GM10847 (cell line): Measurements from ENCODE around the gene DDX54.

Experiments used
- POLR2A ChIP-seq: IDR thresholded peaks from 2 replicates; pipeline ENCODE4 v1.6.1; 2011; ENCODE audit not compliant: insufficient read length; ENCODE audit errors: extremely low read depth

Gene DDX54, protein sequence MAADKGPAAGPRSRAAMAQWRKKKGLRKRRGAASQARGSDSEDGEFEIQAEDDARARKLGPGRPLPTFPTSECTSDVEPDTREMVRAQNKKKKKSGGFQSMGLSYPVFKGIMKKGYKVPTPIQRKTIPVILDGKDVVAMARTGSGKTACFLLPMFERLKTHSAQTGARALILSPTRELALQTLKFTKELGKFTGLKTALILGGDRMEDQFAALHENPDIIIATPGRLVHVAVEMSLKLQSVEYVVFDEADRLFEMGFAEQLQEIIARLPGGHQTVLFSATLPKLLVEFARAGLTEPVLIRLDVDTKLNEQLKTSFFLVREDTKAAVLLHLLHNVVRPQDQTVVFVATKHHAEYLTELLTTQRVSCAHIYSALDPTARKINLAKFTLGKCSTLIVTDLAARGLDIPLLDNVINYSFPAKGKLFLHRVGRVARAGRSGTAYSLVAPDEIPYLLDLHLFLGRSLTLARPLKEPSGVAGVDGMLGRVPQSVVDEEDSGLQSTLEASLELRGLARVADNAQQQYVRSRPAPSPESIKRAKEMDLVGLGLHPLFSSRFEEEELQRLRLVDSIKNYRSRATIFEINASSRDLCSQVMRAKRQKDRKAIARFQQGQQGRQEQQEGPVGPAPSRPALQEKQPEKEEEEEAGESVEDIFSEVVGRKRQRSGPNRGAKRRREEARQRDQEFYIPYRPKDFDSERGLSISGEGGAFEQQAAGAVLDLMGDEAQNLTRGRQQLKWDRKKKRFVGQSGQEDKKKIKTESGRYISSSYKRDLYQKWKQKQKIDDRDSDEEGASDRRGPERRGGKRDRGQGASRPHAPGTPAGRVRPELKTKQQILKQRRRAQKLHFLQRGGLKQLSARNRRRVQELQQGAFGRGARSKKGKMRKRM

DNA sequence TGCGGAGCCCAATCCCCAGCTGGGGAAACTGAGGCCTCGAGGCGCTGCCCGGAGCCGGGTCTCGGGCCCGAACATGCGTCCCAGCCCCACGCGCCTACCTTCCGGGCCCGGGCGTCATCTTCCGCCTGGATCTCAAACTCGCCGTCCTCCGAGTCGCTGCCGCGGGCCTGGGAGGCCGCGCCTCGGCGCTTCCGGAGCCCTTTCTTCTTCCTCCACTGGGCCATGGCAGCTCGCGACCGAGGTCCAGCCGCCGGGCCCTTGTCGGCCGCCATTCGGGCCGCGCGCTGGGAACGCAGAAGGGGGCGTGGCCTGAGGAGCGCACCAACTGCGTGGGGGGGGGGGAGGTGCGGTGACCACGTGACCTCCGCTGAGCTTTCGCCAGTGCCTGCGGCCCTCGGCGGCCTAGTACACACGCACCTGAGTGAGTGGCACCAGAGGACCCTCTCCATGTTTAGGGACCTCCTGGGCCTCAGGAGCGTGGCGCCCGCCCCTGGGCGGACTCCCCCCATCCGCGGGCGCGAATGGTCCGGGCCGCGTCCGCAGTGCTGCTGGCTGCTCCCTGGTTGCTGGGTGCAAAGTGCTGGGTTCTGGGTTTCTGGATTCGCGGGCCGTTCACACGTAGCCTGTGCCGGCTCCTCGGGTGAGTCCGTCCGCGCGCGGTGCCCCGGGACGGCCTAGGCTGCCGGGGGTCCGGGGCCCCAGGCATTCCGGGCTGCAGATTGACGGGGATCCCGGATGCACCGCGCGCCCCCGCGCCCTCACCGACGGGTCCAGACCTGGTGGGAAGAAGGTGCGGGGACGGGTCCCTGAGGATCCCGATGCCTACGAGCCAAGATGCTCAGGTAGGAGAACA lies at the start of gene DDX54, which contains the start of gene RITA1:
TSS of gene DDX54 (minus strand) at position 299 of the 853 bp plus-strand sequence. CDS start at position 272, 27 bp downstream.
TSS of gene RITA1 (plus strand) at position 542 of the 853 bp plus-strand sequence. CDS start 1,026 bp downstream, outside the sequence.
- TF ChIP-seq POLR2A: peak; percentile 70

DNA sequence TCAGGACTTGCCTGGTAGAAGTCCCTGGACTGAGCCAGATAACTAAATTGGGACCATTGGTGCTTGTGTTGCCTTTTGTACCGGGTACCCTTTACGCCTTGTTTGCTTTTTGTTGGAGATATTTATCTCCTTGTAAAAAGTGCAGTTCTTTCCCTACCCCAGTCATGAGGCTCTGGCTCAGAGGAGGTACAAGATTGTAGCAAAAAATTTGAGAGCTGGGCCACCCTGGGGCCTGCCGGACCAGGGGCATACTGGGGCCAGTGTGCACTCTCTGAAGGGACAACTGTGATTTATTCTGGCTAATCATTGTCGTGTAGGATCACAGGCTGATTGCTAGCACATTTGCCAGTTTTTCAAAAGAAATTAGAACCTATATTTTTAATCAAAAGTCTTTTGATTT lies 49.2 kb upstream of the DDX54 start:
- no peak for TF ChIP-seq POLR2A

DNA sequence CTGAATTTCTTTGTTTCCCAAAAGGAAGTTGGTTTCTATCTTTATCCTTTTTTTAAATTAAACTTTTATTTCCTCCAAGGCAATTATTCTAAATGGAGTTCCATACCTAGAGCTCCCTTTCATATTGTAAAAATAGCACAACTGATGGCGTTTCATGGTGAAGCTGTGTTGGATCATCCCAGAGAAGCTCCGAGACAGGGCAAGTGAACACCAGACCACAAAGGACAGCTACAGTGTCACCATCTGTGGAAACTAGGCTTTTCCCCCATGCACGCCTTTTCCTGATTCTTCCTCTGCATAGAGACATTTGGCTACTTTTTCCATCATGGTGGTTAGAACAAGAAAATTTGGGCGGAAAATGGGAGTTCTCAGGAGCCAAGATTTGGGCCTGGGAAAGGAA lies 48.7 kb upstream of the DDX54 start:
- TF ChIP-seq POLR2A: no peak

DNA sequence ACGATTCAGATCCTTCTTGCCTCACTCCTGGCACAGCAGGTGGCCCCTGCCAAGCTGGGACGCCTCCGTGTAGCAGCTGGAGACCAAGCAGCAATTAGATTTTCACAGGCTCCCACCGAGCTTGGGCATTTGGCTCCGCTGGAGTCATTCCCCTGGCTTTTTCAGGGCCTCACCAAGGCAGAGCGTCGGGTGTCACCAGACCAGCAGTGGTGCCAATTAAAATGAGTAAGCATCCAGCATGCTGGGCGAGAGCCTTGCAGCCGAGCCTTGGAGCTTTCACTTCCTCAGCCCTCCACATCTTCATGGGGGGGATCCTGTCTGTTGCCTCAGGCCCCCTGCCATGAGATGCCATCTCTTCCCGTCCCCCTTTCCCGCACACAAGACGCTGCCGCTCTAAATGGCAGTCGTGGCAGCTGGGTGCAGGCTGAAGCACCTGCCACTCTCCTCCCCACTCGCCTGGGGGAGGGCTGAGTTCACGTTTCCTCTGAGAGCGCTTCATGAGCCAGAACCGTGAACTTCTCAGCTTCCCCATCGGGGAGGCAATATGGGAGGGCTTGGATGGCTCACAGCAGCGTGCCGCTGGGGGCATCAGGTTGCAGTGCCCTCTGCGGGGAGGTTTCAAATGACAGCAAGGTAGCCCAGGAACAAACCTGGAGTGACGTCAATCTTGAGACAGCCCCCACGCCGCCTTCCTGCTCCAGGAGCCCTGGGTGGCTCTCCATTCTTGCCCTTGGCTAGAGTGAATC lies 47.7 kb upstream of the DDX54 start:
- TF ChIP-seq POLR2A: no peak

DNA sequence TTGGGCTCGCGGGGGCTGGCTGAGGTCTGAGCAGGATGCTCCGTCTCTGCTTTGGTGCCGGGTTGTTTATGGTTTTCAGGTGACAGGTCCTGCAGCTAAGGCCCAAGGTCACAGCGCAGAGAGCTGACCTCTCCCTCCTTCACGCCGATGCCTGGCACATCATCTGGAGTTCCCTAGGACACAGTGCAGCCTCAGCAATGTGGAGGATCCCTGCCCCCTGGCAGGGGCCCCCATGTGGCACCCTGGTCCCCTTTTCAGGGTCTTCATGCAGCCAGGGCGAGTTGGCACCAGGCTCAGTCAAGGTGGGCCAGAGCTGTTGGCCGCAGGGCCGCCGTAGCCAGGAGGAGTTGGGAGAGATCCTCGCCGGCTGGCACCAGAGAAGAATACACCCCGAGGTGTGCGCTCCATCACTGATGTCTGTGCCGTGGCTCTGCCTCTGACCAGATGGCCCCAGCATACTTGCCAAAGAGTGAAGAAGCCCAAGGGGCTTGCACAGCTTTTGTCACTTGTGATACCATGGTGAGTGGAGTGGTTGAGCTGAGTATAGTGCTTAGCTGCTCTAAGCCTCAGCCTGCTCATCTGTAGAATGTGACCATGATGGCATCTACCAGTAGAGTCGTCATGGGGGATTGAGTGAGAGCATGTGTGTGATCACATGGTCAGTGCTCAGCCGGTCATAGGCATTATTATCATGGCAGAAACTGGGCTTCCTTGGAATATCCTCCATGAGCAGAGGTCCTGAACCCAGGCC lies 47.0 kb upstream of the DDX54 start:
- no peak for TF ChIP-seq POLR2A

DNA sequence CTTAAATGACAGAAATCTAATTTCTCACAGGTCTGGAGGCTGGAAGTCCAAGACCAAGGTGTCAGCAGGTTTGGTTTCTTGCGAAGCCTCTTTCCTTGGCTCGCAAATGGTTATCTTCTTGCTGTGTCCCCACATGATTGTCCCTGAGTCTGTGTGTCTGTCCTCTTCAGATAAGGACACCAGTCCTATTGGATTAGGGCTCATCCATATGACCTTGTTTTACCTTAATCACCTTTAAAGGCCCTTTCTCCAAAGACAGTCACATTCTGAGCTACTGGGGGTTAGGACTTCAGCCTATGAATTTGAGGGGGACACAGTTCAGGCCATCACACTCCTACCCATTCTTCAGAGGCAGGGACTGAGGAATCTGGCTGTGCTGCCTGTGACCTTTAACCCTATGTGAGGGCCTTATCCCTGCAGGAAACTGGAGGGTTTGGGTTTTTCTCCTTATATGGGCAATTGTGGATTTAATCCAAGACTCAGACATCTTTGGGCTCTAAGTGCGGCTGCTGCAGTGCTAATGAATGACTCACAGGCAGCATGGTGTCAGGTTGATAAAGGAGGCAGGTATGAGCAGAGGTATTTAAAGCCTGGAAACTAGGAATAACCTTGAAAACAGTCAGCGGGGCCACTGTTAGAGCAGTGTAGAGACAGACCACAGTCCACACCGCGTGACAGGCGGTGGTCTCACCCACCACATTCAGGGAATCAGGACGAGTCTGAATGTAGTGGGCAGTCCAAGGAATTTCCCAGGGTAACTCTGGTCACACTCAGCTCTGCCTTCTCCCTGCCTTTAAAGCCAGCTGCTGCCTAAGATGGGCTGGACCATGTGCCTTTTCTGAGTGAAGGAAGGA lies 46.2 kb upstream of the DDX54 start:
- no peak for TF ChIP-seq POLR2A

DNA sequence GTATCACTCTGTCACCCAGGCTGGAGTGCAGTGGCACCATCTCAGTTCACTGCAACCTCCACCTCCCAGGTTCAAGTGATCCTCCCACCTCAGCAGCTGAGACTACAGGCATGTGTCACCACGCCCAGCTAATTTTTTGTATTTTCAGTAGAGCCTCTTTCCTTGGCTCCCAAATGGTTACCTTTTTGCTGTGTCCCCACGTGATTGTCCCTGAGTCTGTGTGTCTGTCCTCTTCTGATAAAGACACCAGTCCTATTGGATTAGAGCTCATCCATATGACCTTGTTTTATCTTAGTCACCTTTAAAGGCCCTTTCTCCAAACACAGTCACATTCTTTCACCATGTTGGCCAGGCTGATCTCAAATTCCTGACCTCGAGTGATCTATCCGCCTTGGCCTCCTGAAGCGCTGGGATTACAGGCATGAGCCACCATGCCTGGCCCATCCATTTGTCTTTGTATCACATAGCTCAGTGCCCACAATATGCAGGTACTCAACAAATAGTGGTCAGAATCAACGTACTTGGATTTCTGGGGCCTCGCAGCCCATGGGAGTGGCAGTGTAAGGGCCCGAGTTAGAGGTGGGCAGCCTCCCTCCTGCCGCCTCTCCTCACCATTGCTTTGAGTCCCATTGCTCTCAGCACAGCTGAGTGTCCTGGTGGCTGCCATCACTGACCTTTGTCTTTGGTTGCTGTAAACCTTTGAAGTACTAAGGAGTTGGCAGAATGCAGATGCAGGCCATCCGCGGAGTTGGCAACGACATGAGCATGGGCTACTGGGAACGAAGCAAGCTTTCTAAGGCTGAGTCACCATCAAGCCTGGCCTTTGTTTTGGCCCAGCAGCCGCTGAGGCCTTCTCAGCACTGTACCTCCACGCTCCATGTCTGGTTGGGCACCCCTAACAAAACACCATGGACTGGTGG lies 45.3 kb upstream of the DDX54 start:
- TF ChIP-seq POLR2A: no peak

DNA sequence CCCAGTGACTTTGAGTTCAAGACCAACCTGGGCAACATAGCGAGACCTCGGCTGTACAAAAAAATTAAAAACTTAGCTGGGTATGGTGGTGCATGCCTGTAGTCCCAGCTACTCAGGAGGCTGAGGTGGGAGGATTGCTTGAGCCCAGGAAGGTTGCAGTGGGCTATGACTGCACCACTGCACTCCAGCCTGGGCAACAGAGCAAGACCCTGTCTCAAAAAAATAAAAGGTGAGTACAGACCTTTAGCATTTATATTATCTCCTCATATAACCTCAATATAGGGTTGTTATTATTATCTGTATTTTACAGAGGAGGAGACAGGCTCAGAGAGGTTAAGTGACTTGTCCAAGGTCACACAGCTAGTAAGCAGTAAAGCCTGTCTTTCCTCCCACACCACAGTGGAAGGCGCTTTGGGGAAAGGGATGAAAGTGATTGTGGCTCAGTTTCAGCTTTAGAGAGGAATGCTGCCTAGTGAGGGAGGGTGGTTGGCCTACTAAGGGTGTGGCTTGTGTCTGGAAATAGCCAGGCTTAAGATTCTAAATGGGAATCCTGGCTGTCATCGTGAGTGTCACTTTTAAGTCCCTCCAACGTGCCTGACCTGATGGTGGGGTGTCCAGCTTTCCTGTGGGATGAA lies 43.2 kb upstream of the DDX54 start:
- no peak for TF ChIP-seq POLR2A

DNA sequence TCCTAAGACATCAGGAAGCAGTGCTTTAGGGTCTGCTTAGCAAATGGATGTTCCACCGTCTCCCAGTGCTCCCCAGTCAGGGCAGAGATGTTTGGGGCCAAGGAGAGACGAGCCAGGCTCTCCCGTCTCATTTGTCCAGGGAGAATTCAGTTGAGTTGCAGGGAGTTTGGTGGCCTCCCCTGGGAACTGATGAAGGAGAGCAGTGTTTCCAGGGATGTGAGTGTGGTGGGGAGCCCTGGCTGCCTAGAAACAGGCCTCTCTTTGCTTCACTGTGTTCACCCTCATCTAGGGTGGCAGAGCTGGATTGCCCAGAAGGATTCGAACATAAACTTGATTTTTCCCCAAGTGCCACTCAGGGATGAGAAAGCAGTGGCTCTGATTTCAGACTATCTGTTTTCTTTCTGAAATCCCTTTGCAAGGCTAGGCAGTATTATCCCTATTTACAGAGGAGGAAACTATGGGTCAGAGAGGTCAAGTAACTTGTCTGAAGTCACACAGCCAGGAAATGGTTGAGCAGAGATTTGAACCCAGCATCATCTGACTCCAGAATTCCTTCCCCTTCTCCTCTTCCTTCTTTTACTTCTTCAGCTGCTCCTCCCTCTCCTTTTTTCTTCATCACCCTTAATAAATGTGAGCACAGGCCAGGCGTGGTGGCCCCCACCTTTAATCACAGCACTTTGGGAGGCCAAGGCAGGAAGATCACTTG lies 42.6 kb upstream of the DDX54 start:
- no peak for TF ChIP-seq POLR2A

DNA sequence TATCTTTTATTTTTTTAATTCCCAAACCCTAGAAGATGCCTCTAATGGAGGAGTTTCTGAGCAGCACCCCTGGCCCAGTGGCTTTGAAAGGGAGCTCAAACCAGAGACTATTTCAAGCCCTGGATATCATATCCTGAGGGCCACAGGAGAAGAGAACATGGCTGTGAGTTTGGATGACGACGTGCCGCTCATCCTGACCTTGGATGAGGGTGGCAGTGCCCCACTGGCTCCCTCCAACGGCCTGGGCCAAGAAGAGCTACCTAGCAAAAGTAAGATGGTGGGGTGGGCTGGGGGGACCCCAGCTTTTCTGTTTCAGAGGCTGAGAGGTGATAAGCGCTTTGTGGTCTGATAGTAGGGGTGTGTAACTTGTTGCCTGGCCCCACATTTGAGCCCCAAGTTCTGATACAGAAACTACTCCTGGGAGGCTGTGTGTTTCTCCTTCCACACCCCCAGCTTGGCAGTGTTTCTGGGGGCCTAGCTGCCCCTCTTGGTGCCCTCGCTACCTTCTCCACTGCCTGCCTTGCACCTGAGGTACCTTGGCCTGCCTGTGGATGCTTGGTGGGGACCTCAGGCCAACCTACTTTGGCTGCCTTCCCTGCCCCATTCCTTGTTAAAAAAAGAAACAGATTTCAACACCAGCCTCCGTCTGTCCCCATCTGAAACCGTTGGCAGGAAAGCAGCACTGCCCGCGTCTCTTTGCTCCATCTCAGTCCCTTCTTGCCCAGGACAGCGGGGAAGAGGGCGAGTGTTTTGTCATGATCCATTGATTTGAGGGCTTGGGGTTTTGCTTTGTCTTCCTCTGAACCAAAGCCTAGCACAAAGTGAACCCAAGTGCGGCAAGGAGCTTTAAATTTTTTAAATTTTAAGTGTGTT lies 41.7 kb upstream of the DDX54 start:
- TF ChIP-seq POLR2A: no peak
